NCI-H526 treated with DMSO at 0.1 percent for 48 hours (cell line): Measurements from ENCODE around the gene RBM46.
"Not testable (repeated sequence)": the region's sequence is repeated elsewhere in the genome, so short reads cannot be mapped to it uniquely, and the experiment has no call there.

ENCODE experiments used
- DNase-seq: peaks from one replicate; lab custom pipeline; 2025; lab: John Stamatoyannopoulos, UW

The RBM46 gene

GRCh38 chr4:154838155-154838554, 57.1 kb downstream of the RBM46 start:
- DNase-seq, result no peak

GRCh38 chr4:154838694-154839093, 57.6 kb downstream of the RBM46 start:
- DNase-seq, result no peak

DNA sequence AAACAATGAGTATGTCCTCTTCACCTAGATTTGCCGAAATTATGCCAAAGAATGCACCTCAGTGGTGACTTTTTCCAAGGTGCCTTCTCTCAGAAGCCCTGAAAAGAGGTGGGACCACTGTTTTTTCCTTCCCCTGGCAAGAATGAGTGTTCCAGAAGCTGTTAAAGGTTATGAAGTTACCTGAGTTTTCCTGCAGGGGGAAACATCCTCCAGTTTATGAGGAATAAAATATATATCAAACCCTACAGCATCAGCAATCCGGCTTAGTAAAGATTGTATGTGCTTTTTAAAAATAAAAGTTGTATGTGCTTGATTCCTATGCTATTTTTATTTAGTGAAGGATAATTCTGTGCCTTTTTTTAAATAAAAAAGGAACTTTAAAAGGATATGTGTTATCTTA, 73.3 kb downstream of the RBM46 start:
- DNase-seq, result no peak

GRCh38 chr4:154858166-154858565, 77.1 kb downstream of the RBM46 start:
- no peak for DNase-seq

- DNase-seq, result no peak
Measured at GRCh38 chr4:154868414-154869194, 87.5 kb downstream of the RBM46 start.

DNA sequence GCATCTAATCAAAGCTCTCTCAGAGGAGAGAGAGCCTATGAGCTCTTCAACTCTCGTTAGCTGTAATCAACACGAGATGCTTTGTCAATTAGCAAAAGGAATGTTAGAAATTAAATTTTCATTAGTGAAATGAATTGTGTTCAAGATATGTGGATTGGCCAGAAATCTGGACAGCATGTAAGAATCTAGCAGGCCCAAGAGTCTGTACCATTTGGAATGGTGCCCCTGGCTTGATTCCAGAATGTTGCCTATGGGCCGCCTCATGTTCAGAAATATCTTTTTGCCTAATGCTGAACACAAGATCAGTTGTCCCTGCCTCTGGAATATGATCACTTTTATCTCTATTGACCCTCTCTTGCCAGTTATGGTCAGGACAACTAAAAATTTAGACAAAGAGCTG, 88.2 kb downstream of the RBM46 start:
- no peak for DNase-seq

GRCh38 chr4:154872198-154872597, 91.1 kb downstream of the RBM46 start:
- no peak for DNase-seq

- not testable (repeated sequence) for DNase-seq
Measured at GRCh38 chr4:154874049-154874448, 93.0 kb downstream of the RBM46 start.

- DNase-seq, result no peak
Measured at GRCh38 chr4:154877110-154877760, 96.2 kb downstream of the RBM46 start.
